OCI-LY7 (cell line): ENCODE measurements around the gene C22orf23. TPM values are rescaled to one million over a fixed set of nuclear protein-coding genes. Genes with fewer than 3 reads are reported as not detected.
"Not testable (repeated sequence)": the region's sequence is repeated elsewhere in the genome, so short reads cannot be mapped to it uniquely, and the experiment has no call there.

ENCODE experiments used
- BruUV-seq: library from RNA; stranded (reverse); fragments of 400-500 nt; replicated peaks from 2 replicates; lab custom pipeline; 2021; lab: Mats Ljungman, UMichigan
- CTCF ChIA-PET: fragments of 300-600 bp; sonication (Branson Sonifier 250); formaldehyde crosslinking; loops from one replicate; lab custom pipeline; 2022; ENCODE audit warnings: antibody characterized with exemption; ENCODE audit not compliant: unreplicated experiment; lab: Charles Lee
- POLR2A ChIA-PET: fragments of 300-600 bp; sonication (Branson Sonifier 250); formaldehyde crosslinking; loops from one replicate; lab custom pipeline; 2022; ENCODE audit warnings: antibody characterized with exemption; lab: Charles Lee
- DNase-seq: peaks from one replicate; pipeline ENCODE4 v3.0.0-alpha.2; 2015; ENCODE audit warnings: low spot score
- H2AFZ ChIP-seq: fragments of 200-600 bp; sonication (generic), shearing (Covaris generic); 2 replicates; pipeline ENCODE4 v1.6.1; 2014; ENCODE audit warnings: mild to moderate bottlenecking, antibody characterized with exemption, low read length, moderate library complexity
- H3K27ac ChIP-seq: fragments of 200-600 bp; sonication (generic); 2 replicates; pipeline ENCODE4 v1.5.1; 2014; ENCODE audit warnings: mixed run types, low read depth, mild to moderate bottlenecking, moderate library complexity, low read length, inconsistent platforms; ENCODE audit not compliant: poor library complexity, severe bottlenecking
- H3K36me3 ChIP-seq: fragments of 200-600 bp; sonication (generic); 2 replicates; pipeline ENCODE4 v1.6.1; 2014; ENCODE audit warnings: mild to moderate bottlenecking, antibody characterized with exemption, low read length, moderate library complexity, mixed read lengths; ENCODE audit not compliant: insufficient read depth
- H3K4me1 ChIP-seq: fragments of 200-600 bp; sonication (generic); 2 replicates; pipeline ENCODE4 v1.5.1; 2014; ENCODE audit warnings: mild to moderate bottlenecking, low read length; ENCODE audit not compliant: insufficient read depth, poor library complexity, severe bottlenecking
- H3K4me2 ChIP-seq: fragments of 200-600 bp; sonication (generic); 2 replicates; pipeline ENCODE4 v1.6.1; 2014; ENCODE audit warnings: mild to moderate bottlenecking, low read length
- H3K4me3 ChIP-seq: fragments of 200-600 bp; sonication (generic); 2 replicates; pipeline ENCODE4 v1.5.1; 2014; ENCODE audit warnings: mild to moderate bottlenecking, low read depth, low read length; ENCODE audit not compliant: poor library complexity, severe bottlenecking
- H3K79me2 ChIP-seq: fragments of 200-600 bp; sonication (generic); 2 replicates; pipeline ENCODE4 v1.6.1; 2016; ENCODE audit warnings: low read depth, mild to moderate bottlenecking, low read length, moderate library complexity, mixed read lengths; ENCODE audit not compliant: insufficient read depth
- H3K9me2 ChIP-seq: fragments of 200-600 bp; sonication (generic); 2 replicates; pipeline ENCODE4 v1.6.1; 2016; ENCODE audit warnings: mild to moderate bottlenecking, low read length, mixed read lengths; ENCODE audit not compliant: insufficient read depth
- H3K9me3 ChIP-seq: fragments of 200-600 bp; sonication (generic); 2 replicates; pipeline ENCODE4 v1.6.1; 2014; ENCODE audit warnings: mild to moderate bottlenecking, mixed run types, low read length, mixed read lengths
- H4K20me1 ChIP-seq: fragments of 200-600 bp; sonication (generic); 2 replicates; pipeline ENCODE4 v1.6.1; 2014; ENCODE audit warnings: mild to moderate bottlenecking, antibody characterized with exemption, low read length, moderate library complexity, mixed read lengths; ENCODE audit not compliant: insufficient read depth
- EZH2phosphoT487 ChIP-seq: fragments of 200-600 bp; sonication (generic); IDR thresholded peaks from 2 replicates; pipeline ENCODE4 v1.6.1; 2018; ENCODE audit warnings: low read depth, borderline replicate concordance, mild to moderate bottlenecking, mixed run types, antibody characterized with exemption, low read length, moderate library complexity, mixed read lengths
- intact Hi-C: fragments of 100-400 bp; cut with micrococcal nuclease; formaldehyde crosslinking; loops from one replicate; pipeline ENCODE4 v1.10.0; 2022; ENCODE audit not compliant: unreplicated experiment
- total RNA-seq, 2 experiments: library from RNA; depleted of rRNA in 1 of 2; stranded (reverse); fragments of >200 nt in 1 of 2; shearing (Covaris generic) in 1 of 2; gene quantifications; 2 replicates each; pipeline ENCODE4 v1.2.3, GENCODE V29; 2014 to 2022
- TF ChIP-seq, protein P1 (sequence below): fragments of 200-600 bp; sonication (generic); conservative IDR thresholded peaks from 2 replicates; pipeline ENCODE4 v1.5.1; 2014; ENCODE audit warnings: mild to moderate bottlenecking, antibody characterized with exemption, low read length, moderate library complexity, mixed read lengths

The C22orf23 gene
- total RNA-seq, 2 experiments from 2014 or later = 0.57 to 1.2 TPM

DNA sequence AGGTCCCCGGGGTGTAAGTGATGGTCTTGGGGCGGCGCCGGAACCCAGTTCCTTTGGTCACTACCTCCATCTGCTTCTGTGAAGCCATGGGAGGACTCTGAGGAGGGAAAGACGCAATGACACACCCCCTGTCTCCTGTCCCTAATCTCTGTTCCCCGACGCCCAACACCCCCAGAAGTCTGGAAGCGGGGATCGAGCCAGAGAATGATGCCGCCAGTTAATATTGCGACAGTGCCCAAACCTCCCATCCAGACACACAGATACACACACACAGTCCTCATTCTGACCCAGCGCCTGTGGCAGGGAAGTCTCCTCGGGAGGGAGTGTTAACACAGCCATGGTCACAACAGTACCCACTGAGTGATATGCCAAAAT, 352 bp downstream of the C22orf23 start:
- H3K4me1 ChIP-seq = peaks cover 16% of the 10 kb centered on the region
- ChIA-PET CTCF (no interaction called here), POLR2A (no interaction called here)
- BruUV-seq = no TSS peak
- H3K9me2 ChIP-seq = no peaks in the 10 kb centered on the region
- DNase-seq = no peak
- H2AFZ ChIP-seq = peak overlapping the region; percentile 84
- no peak for TF ChIP-seq EZH2phosphoT487
- TF ChIP-seq, protein P1, sequence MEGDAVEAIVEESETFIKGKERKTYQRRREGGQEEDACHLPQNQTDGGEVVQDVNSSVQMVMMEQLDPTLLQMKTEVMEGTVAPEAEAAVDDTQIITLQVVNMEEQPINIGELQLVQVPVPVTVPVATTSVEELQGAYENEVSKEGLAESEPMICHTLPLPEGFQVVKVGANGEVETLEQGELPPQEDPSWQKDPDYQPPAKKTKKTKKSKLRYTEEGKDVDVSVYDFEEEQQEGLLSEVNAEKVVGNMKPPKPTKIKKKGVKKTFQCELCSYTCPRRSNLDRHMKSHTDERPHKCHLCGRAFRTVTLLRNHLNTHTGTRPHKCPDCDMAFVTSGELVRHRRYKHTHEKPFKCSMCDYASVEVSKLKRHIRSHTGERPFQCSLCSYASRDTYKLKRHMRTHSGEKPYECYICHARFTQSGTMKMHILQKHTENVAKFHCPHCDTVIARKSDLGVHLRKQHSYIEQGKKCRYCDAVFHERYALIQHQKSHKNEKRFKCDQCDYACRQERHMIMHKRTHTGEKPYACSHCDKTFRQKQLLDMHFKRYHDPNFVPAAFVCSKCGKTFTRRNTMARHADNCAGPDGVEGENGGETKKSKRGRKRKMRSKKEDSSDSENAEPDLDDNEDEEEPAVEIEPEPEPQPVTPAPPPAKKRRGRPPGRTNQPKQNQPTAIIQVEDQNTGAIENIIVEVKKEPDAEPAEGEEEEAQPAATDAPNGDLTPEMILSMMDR = no peak
- no peaks in the 10 kb centered on the region for H3K9me3 ChIP-seq
- H3K79me2 ChIP-seq = peaks cover 15% of the 10 kb centered on the region
- H4K20me1 ChIP-seq = peaks cover 7% of the 10 kb centered on the region
- peaks cover 20% of the 10 kb centered on the region for H3K36me3 ChIP-seq
- peak overlapping the region; percentile 98 for H3K4me3 ChIP-seq
- no peak overlapping the region for H3K27ac ChIP-seq
- H3K4me2 ChIP-seq = peak overlapping the region; percentile 89
- intact Hi-C loops = no loop called here

DNA sequence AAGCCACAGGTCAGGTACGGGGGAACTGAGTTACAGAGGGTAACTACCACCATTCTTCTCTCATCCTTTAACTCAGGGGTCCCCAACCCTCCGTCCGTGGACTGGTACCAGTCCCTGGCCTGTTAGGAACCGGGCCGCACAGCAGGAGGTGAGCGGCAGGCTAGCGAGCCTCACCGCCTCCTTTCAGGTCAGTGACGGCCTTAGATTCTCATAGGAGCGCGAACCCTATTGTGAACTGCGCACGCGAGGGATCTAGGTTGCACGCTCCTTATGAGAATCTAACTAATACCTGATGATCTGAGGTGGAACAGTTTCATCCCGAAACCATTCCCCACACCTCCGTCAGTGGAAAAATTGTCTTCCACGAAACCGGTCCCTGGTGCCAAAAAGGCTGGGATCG, 772 bp downstream of the C22orf23 start:
- H3K9me2 ChIP-seq, H3K9me3 ChIP-seq, CTCF ChIA-PET, DNase-seq, H3K27ac ChIP-seq, BruUV-seq, intact Hi-C loops, H4K20me1 ChIP-seq: not testable (repeated sequence)
- H3K4me1 ChIP-seq = peaks cover 16% of the 10 kb centered on the region
- peak overlapping the region; percentile 98 for H3K4me3 ChIP-seq
- peak overlapping the region; percentile 89 for H3K4me2 ChIP-seq
- peaks cover 15% of the 10 kb centered on the region for H3K79me2 ChIP-seq
- POLR2A ChIA-PET = interaction anchor here (0.5 kb wide), 1 partner anchor 62 kb away, joined by 5 read pairs; no protein-coding TSS in a partner anchor
- peak overlapping the region; percentile 84 for H2AFZ ChIP-seq
- peaks cover 15% of the 10 kb centered on the region for H3K36me3 ChIP-seq

DNA sequence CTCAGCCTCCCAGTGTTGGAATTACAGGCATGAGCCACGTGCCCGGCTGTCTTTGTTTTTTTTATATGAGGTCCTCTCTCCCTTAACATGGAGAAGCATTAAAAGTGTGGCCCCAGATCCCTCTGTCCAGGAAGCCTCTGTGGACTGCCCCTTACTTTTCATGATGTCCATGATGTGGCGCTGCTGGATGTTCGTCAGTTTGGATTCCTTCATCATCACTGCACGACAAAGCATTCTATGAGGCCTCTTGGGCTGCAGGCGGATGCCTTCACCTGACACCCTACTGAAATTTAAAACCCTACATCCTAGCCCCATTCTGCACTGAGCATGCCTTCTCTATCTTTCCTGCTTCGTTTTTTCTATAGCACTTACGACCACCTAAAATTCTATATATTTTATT, 2.1 kb downstream of the C22orf23 start:
- no peaks in the 10 kb centered on the region for H3K9me3 ChIP-seq
- peaks cover 15% of the 10 kb centered on the region for H3K79me2 ChIP-seq
- BruUV-seq = no TSS peak
- no peak overlapping the region for H3K4me3 ChIP-seq
- no peak for DNase-seq
- intact Hi-C loops = no loop called here
- H3K9me2 ChIP-seq = no peaks in the 10 kb centered on the region
- no peak overlapping the region for H3K4me2 ChIP-seq
- ChIA-PET CTCF (no interaction called here), POLR2A (interaction anchor here (0.6 to 1.3 kb wide), 2 partner anchors 55 to 1018 kb away, joined by 3 to 4 read pairs; no protein-coding TSS in a partner anchor)
- H3K36me3 ChIP-seq = peaks cover 2% of the 10 kb centered on the region; the same call in 1 of the 2 replicates
- H3K4me1 ChIP-seq = peaks cover 16% of the 10 kb centered on the region
- TF ChIP-seq, protein P1 = no peak
- no peak for TF ChIP-seq EZH2phosphoT487
- H3K27ac ChIP-seq = no peak overlapping the region
- peaks cover 7% of the 10 kb centered on the region for H4K20me1 ChIP-seq
- no peak overlapping the region for H2AFZ ChIP-seq

DNA sequence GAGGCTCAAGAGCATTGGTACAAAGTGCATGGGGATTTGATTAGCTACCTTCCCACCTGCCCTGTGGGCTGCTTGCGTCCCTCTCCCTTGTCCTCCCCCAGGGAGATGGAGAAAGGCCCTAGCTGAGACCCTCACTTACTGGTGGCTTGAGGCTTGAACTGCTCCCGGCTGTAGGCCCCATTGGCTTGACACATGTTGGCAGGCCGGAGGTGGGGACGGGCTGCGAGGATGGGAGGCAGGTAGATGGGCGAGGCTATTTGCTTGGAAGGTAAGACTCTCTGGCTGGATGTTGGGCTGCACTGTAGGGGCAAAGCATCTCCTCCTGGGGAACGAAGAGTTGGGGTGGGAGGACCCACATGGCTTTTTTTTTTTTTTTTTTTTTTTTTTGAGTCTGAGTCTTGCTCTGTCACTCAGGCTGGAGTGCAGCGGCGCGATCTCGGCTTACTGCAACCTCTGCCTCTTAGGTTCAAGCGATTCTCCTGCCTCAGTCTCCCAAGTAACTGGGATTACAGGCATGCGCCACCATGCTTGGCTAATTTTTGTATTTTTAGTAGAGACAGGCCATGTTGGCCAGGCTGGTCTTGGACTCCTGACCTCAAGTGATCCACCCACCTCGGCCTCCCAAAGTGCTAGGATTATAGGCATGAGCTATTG, 6.1 kb downstream of the C22orf23 start:
- CTCF ChIA-PET, H3K9me2 ChIP-seq, POLR2A ChIA-PET: not testable (repeated sequence)

DNA sequence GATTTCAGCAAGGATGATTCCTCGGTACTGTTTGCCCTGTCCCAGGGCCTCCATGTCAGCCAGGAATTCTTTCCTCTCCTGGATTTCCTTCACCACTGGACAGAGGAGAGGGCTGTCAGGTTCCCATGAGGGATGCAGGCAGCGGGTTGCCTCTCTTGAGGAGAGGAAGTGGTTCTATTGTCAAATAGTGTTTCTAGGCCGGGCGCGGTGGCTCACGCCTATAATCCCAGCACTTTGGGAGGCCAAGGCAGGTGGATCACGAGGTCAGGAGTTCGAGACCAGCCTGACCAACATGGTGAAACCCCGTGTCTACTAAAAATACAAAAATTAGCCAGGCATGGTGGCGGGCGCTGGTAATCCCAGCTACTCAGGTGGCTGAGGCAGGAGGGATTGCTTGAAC, 9.0 kb downstream of the C22orf23 start:
- CTCF ChIA-PET, H3K79me2 ChIP-seq, H2AFZ ChIP-seq, H3K4me3 ChIP-seq, H3K4me1 ChIP-seq, H3K27ac ChIP-seq, H4K20me1 ChIP-seq, BruUV-seq, DNase-seq, intact Hi-C loops, H3K36me3 ChIP-seq, H3K9me2 ChIP-seq, H3K4me2 ChIP-seq, H3K9me3 ChIP-seq: not testable (repeated sequence)
- POLR2A ChIA-PET = interaction anchor here (0.5 kb wide), 1 partner anchor 47 kb away, joined by 4 read pairs; no protein-coding TSS in a partner anchor

More for the DNA sequence above, 6.1 kb downstream of the C22orf23 start:
- H3K4me1 ChIP-seq, H3K9me3 ChIP-seq, H2AFZ ChIP-seq, H3K27ac ChIP-seq, BruUV-seq, H3K36me3 ChIP-seq, H4K20me1 ChIP-seq, H3K4me2 ChIP-seq, H3K4me3 ChIP-seq, H3K79me2 ChIP-seq, intact Hi-C loops, DNase-seq: not testable (repeated sequence)
